ENCODE data around the gene C19orf25. TPM values are rescaled to one million over a fixed set of nuclear protein-coding genes. Genes with fewer than 3 reads are reported as not detected.

Gene C19orf25
- total and polyA plus RNA-seq, 8 donors = 17.7 to 32.2 (median 24.7) TPM

- Histone ChIP-seq H3K4me1 (peaks cover 0 to 23% of the 10 kb centered on the region in 2 donors), H3K27ac (no peak overlapping the region), H3K27me3 (peaks cover 88 to 100% of the 10 kb centered on the region in 2 donors), H3K9me3 (no peaks in the 10 kb centered on the region), H3K36me3 (no peaks in the 10 kb centered on the region), H3K4me3 (no peak overlapping the region)
- intact Hi-C loops (cut with DNase I) = no loop called here
- DNase-seq (peak in 1 of 4 donors; percentile 64), ATAC-seq (no peak)
- no peak for TF ChIP-seq CTCF (IDR thresholded peaks at IDR 0.05)
These were observed 26.1 kb downstream of the C19orf25 start for GRCh38 chr19:1452802-1453524.

- peak in 1 of 4 donors; percentile 49 for DNase-seq
- intact Hi-C loops (cut with DNase I) = no loop called here
- H3K27me3 ChIP-seq = peaks cover 86 to 100% of the 10 kb centered on the region in 2 donors
These were observed 26.9 kb downstream of the C19orf25 start for GRCh38 chr19:1451916-1452801.

GRCh38 chr19:1450735-1451731, 28.0 kb downstream of the C19orf25 start:
- intact Hi-C loops (cut with DNase I) = no loop called here
- H3K4me3 ChIP-seq = no peak overlapping the region
- no peaks in the 10 kb centered on the region for H3K36me3 ChIP-seq
- no peak overlapping the region for H3K27ac ChIP-seq
- peaks cover 7 to 25% of the 10 kb centered on the region in 2 donors for H3K4me1 ChIP-seq
- no peaks in the 10 kb centered on the region for H3K9me3 ChIP-seq
- DNase-seq (peak in 1 of 4 donors; percentile 44), ATAC-seq (no peak)
- TF ChIP-seq CTCF (IDR thresholded peaks at IDR 0.05) = no peak
- H3K27me3 ChIP-seq = peaks cover 86 to 100% of the 10 kb centered on the region in 2 donors

More at GRCh38 chr19:1451916-1452801, 26.9 kb downstream of the C19orf25 start:
- no peak overlapping the region for H3K4me3 ChIP-seq
- TF ChIP-seq CTCF (IDR thresholded peaks at IDR 0.05) = no peak
- no peak for ATAC-seq
- no peaks in the 10 kb centered on the region for H3K36me3 ChIP-seq
- peaks cover 0 to 23% of the 10 kb centered on the region in 2 donors for H3K4me1 ChIP-seq
- no peak overlapping the region for H3K27ac ChIP-seq
- H3K9me3 ChIP-seq = no peaks in the 10 kb centered on the region

- Histone ChIP-seq H3K27ac (no peak within 1 kb of the TSS), H3K4me1 (peaks cover 7 to 28% of the 10 kb centered on the region in 2 donors), H3K9me3 (no peaks in the 10 kb centered on the region), H3K36me3 (no peaks in the 10 kb centered on the region), H3K27me3 (peaks cover 88 to 100% of the 10 kb centered on the region in 2 donors), H3K4me3 (no peak within 1 kb of the TSS)
- peak in 1 of 4 donors; percentile 67 for DNase-seq
- no peak for TF ChIP-seq CTCF (IDR thresholded peaks at IDR 0.05)
- no peak for ATAC-seq
- intact Hi-C loops (cut with DNase I) = no loop called here
These were observed 29.3 kb downstream of the C19orf25 start, which contains the start of gene APC2 for GRCh38 chr19:1449467-1450442. Gene APC2 (plus strand): TSS chr19:1450121. CDS start chr19:1453002, 2,881 bp downstream.

Data from left lung (tissue), 10 donors.